Measurements from ENCODE around the gene IGSF21. TPM values are rescaled to one million over a fixed set of nuclear protein-coding genes. Genes with fewer than 3 reads are reported as not detected.

The IGSF21 gene
- total RNA-seq, 1 donor from 2014 or later: 0.81 TPM

DNA sequence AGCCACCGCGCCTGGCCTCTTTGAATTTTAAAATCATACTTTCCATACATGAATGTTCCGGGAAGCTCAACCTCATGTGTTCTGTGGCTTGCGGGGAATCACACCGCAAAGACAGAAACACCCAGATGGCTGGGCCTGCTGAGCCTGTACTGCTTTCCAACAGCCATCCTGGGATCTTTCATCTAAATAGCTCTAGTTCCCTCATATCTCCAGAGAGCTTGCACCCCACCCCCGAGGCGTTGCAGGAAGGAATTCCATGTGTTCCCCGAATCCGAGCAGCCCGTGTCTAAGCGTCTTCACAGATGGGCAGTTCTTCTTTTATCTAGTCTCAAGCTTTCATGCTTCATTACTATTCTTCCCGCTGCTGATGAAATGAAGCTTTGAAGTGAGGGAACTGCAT, 66.4 kb downstream of the IGSF21 start:
- DNase-seq (ENCODE audit: low spot score) (no peak), ATAC-seq (no peak)

GRCh38 chr1:18175051-18175450, 67.5 kb downstream of the IGSF21 start:
- DNase-seq (ENCODE audit: low spot score) (no peak), ATAC-seq (no peak)

DNA sequence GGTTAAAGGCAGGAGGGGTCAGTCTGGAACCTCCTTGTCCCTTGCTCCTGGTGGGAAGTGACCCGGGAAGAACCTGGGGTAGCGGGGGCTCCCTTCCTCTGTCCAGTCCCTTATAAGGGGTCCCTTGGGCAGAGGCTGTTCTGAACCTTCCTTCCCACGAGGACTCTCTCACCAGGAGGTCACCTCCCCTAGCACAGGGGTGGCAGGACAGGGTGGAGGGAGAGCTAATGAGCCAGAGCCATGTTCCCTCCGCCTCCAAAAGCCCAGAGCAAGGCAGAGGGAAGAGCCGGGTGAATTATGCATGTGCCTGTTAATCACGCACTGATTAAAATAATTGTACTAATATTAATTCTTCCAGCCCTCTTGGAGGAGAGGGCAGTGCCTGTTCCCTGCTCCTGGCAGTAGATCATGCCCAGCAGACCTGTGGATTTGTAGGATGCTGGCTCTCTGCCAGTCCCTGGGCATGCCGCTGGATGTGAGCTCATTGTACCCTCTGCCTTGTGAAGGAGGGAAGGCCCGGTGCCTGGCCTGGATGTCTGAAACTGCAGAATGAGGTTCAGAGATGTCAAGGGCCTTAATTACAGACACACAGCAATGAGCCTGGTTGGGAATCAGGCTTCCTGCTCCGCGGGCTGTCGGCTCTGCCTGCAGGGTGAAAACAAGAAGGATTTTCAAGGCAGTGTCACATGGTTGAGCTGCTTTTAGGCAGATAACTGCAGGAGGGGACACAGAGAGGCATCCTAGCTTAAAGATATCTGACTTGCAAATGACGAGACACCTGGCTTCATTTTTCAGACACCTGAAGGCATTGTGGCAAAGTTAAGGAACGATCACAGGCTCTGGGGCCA, 68.2 kb downstream of the IGSF21 start:
- ATAC-seq: no peak
- no peak for DNase-seq (ENCODE audit: low spot score)

DNA sequence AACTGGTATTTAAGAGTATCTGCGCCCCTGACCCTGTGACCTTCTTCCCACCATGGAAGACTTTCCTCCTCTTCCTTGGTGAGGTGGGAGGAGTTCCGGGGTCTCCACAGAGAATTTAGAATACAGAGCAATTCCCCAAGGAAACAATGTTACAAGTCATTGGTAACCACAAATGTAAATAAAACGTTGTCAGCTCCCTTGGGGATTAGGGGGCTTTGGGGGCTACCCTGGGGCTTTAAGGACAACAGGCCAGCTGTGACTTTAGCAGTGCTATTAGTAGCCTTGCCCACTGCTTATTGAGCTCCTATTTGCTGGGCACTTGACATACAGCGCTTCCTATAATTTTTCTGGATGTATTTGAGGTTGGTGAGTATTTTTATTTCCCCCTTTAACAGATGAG, 69.0 kb downstream of the IGSF21 start:
- ATAC-seq: no peak
- DNase-seq (ENCODE audit: low spot score): no peak

DNA sequence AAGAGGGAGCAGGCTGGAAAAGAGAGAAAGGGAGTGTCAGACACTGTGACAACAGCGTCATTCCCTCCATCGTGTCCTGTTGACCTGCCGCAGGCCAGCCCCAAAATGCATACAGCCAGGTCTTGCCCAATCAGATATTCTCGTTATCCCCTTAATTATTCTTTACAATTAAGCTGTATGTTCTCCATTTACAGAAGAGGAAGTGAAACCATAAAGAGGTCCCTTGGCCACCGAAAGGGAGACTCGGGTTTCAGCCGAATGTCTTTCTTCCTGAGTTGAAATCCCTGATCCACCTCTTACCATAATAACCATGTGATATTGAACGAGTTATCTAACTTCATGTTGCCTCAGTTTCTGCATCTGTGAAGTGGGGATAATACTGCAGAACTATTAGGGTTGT, 70.5 kb downstream of the IGSF21 start:
- no peak for ATAC-seq

DNA sequence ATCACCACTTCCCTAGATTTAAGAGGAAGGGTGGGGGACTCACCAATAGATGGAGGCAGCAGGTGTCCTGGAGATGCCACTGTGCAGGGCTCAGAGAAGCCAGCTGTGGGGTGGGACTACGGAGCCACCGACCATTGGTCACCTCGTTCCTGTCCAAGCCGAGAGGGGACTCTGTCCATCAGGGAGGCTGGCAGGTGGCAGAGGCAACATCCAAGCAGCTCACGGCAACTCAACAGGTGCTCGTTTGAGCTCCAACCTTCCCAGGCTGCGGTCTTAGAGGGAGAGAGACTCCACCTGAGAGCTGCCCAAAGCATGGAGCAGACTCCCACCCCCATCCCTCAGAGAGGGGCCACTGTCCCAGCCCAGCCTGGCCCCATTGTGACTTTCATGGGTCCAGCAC, 71.4 kb downstream of the IGSF21 start:
- no peak for DNase-seq (ENCODE audit: low spot score)
- no peak for ATAC-seq

More for the DNA sequence above, 70.5 kb downstream of the IGSF21 start:
- DNase-seq (ENCODE audit: low spot score): no peak

- DNase-seq (ENCODE audit: low spot score) (no peak), ATAC-seq (no peak)
Observed at GRCh38 chr1:18182398-18183160, 75.0 kb downstream of the IGSF21 start.

DNA sequence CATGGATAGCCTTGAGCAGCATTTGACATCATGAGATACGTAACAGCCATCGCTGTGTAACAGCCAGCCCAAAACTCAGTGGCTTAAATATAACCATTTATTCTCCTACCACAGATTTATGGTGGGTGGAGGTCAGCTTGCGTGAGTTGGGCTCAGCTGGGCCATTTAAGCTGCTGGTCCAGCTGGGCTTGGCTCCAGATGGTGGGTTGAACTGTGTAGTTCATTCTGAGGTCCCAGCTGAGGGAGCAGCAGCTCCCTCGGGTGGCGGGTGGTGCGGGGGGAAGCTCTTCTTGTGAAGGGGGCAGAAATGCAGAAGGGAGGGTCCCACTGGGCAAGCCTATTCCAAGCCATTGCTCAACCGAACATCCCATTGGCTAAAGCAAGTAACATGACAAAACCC, 75.9 kb downstream of the IGSF21 start:
- DNase-seq (ENCODE audit: low spot score) (no peak), ATAC-seq (no peak)

- no peak for DNase-seq (ENCODE audit: low spot score)
- no peak for ATAC-seq
Observed at GRCh38 chr1:18187054-18187453, 79.5 kb downstream of the IGSF21 start.

GRCh38 chr1:18188820-18189517, 81.4 kb downstream of the IGSF21 start:
- ATAC-seq (no peak), DNase-seq (ENCODE audit: low spot score) (no peak)

- ATAC-seq (no peak), DNase-seq (ENCODE audit: low spot score) (no peak)
Observed at GRCh38 chr1:18190598-18190997, 83.0 kb downstream of the IGSF21 start.

DNA sequence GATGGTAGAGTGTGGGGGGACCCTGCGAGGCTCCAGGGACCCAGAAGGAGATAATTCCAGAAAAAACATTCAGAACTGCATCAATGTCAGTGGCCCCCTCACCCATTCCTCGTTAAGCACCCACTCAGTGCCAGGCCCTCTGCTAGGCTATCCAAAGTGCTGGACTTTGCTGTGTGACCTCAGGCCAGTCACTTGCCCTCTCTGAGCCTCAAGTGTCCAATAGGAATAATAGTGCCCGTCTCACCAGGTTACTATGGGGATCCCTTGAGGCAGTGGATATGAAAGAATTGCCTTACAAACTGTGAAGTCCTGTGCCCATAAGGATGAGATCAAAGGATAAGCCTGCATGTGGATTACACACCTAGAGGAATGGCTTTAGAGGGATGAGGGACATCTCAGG, 83.4 kb downstream of the IGSF21 start:
- ATAC-seq: no peak

GRCh38 chr1:18191481-18192155, 84.0 kb downstream of the IGSF21 start:
- no peak for ATAC-seq
- no peak for DNase-seq (ENCODE audit: low spot score)

More for the DNA sequence above, 83.4 kb downstream of the IGSF21 start:
- DNase-seq (ENCODE audit: low spot score): no peak

- DNase-seq (ENCODE audit: low spot score): no peak
- ATAC-seq: no peak
Observed at GRCh38 chr1:18192182-18192581, 84.6 kb downstream of the IGSF21 start.

GRCh38 chr1:18192974-18193373, 85.4 kb downstream of the IGSF21 start:
- DNase-seq (ENCODE audit: low spot score) (no peak), ATAC-seq (no peak)

GRCh38 chr1:18197299-18197698, 89.7 kb downstream of the IGSF21 start:
- ATAC-seq (no peak), DNase-seq (ENCODE audit: low spot score) (no peak)

GRCh38 chr1:18198260-18198659, 90.7 kb downstream of the IGSF21 start:
- ATAC-seq (no peak), DNase-seq (ENCODE audit: low spot score) (no peak)

- no peak for DNase-seq (ENCODE audit: low spot score)
- ATAC-seq: no peak
Observed at GRCh38 chr1:18199462-18199861, 91.9 kb downstream of the IGSF21 start.

DNA sequence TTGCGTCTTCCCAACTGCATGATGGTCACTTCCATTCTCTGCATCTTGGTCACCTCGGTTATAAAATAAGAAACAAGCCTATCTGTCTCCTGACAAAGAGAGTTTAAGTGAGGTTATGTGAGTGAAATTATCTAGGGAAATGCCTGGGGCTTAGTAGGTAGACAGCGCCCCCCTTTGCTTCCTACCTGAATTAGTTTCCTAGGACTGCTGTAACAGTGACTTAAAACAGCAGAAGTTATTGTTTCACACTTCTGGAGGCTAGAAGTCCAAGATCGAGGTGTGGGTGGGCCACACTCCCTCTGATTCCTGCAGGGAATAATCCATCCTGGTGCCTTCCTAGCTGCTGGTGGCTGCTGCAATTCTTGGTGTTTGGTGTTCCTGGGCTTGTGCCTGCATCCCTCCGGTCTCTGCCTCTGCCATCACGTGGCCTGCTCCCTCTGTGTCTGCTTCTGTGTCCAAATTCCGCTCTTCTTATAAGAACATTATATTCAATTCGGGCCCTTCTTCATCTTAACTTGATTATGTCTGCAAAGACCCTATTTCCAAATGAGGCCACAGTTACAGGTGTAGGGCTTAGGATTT, 92.6 kb downstream of the IGSF21 start:
- no peak for DNase-seq (ENCODE audit: low spot score)
- ATAC-seq: no peak

DNA sequence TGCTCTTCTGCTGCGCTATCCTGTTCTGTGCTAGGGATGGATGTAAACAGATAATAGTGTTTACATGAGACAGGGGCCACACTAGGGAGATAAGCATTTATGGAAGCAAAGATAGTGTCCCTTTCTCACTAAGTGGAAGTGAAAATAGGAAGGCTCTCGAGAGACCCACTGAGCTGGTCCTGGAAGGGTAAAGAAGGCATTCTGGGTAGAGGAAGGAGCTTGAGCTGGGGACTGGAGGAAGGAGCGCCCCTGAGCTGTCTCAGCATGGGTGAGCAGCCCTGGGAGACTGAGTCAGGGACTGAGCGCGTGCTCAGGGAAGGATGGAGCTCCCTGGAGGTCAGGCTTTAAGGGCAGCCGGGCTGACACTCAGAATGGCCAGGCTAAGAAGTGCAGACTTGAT, 93.3 kb downstream of the IGSF21 start:
- peak; percentile 23 for ATAC-seq

More for the DNA sequence above, 93.3 kb downstream of the IGSF21 start:
- DNase-seq (ENCODE audit: low spot score): no peak

All from left lobe of liver (tissue), 2 donors.